ENCODE results near the gene BBS1. TPM values are rescaled to one million over a fixed set of nuclear protein-coding genes. Genes with fewer than 3 reads are reported as not detected.
A peak's percentile ranks its signal among the peaks of the same experiment; 100 is the strongest.

BBS1 gene
- total and polyA plus RNA-seq, 8 donors, result 22.8 to 75.1 (median 63.6) TPM

- Histone ChIP-seq H3K36me3 (peaks cover 0 to 39% of the 10 kb centered on the region in 2 donors), H3K4me1 (peaks cover 5 to 34% of the 10 kb centered on the region in 2 donors), H3K9me3 (no peaks in the 10 kb centered on the region), H3K27ac (peak within 1 kb of the TSS; percentile 81 to 84), H3K27me3 (no peaks in the 10 kb centered on the region), H3K4me3 (peak within 1 kb of the TSS; percentile 53 to 72)
- intact Hi-C loops (cut with DNase I), result no loop called here
- TF ChIP-seq CTCF (IDR thresholded peaks at IDR 0.05), result no peak
- ATAC-seq (peak; percentile 96), DNase-seq (peak; percentile 96 to 99 (median 97))
These were observed 30.1 kb upstream of the BBS1 start, which contains the start of gene DPP3 for GRCh38 chr11:66480117-66480938. TSS of gene DPP3 (plus strand) at chr11:66480434. CDS start at chr11:66482201, 1,767 bp downstream.

GRCh38 chr11:66484806-66485380, 25.5 kb upstream of the BBS1 start:
- ATAC-seq (no peak), DNase-seq (no peak)
- no peak overlapping the region for H3K4me3 ChIP-seq
- H3K9me3 ChIP-seq, result no peaks in the 10 kb centered on the region
- peaks cover 0 to 20% of the 10 kb centered on the region in 2 donors for H3K4me1 ChIP-seq
- TF ChIP-seq CTCF (IDR thresholded peaks at IDR 0.05), result no peak
- peaks cover 0 to 75% of the 10 kb centered on the region in 2 donors for H3K36me3 ChIP-seq
- H3K27ac ChIP-seq, result no peak overlapping the region
- intact Hi-C loops (cut with DNase I), result no loop called here
- no peaks in the 10 kb centered on the region for H3K27me3 ChIP-seq

- Histone ChIP-seq H3K27me3 (no peaks in the 10 kb centered on the region), H3K4me3 (no peak overlapping the region), H3K4me1 (no peaks in the 10 kb centered on the region), H3K9me3 (no peaks in the 10 kb centered on the region), H3K36me3 (peaks cover 0 to 100% of the 10 kb centered on the region in 2 donors), H3K27ac (no peak overlapping the region)
- DNase-seq (no peak), ATAC-seq (no peak)
- no peak for TF ChIP-seq CTCF (IDR thresholded peaks at IDR 0.05)
- intact Hi-C loops (cut with DNase I), result no loop called here
These were observed 21.5 kb upstream of the BBS1 start for GRCh38 chr11:66488957-66489356.

- Histone ChIP-seq H3K27ac (no peak overlapping the region), H3K4me3 (no peak overlapping the region), H3K36me3 (peaks cover 0 to 100% of the 10 kb centered on the region in 2 donors), H3K27me3 (no peaks in the 10 kb centered on the region), H3K9me3 (no peaks in the 10 kb centered on the region), H3K4me1 (no peaks in the 10 kb centered on the region)
- no peak for TF ChIP-seq CTCF (IDR thresholded peaks at IDR 0.05)
- no peak for DNase-seq
- ATAC-seq, result no peak
- intact Hi-C loops (cut with DNase I), result no loop called here
These were observed 20.8 kb upstream of the BBS1 start for GRCh38 chr11:66489636-66490035.

- H3K27me3 ChIP-seq, result no peaks in the 10 kb centered on the region
- TF ChIP-seq CTCF (IDR thresholded peaks at IDR 0.05), result peak in 1 of 2 donors; percentile 12
- H3K27ac ChIP-seq, result no peak overlapping the region
- H3K4me1 ChIP-seq, result no peaks in the 10 kb centered on the region
- DNase-seq, result no peak
- no peak for ATAC-seq
- H3K9me3 ChIP-seq, result no peaks in the 10 kb centered on the region
- intact Hi-C loops (cut with DNase I), result no loop called here
- peaks cover 0 to 100% of the 10 kb centered on the region in 2 donors for H3K36me3 ChIP-seq
- H3K4me3 ChIP-seq, result no peak overlapping the region
These were observed 19.0 kb upstream of the BBS1 start for GRCh38 chr11:66491315-66491935.

All from left lung (tissue), 10 donors.